ENCODE results near the gene CDC16. TPM values are rescaled to one million over a fixed set of nuclear protein-coding genes. Genes with fewer than 3 reads are reported as not detected.

Gene CDC16
- total and polyA plus RNA-seq, 2 of the 13 experiments (the other 11 are each of a cell fraction or from before 2014, with no cell fraction given), result 24.2 to 60.9 TPM

DNA sequence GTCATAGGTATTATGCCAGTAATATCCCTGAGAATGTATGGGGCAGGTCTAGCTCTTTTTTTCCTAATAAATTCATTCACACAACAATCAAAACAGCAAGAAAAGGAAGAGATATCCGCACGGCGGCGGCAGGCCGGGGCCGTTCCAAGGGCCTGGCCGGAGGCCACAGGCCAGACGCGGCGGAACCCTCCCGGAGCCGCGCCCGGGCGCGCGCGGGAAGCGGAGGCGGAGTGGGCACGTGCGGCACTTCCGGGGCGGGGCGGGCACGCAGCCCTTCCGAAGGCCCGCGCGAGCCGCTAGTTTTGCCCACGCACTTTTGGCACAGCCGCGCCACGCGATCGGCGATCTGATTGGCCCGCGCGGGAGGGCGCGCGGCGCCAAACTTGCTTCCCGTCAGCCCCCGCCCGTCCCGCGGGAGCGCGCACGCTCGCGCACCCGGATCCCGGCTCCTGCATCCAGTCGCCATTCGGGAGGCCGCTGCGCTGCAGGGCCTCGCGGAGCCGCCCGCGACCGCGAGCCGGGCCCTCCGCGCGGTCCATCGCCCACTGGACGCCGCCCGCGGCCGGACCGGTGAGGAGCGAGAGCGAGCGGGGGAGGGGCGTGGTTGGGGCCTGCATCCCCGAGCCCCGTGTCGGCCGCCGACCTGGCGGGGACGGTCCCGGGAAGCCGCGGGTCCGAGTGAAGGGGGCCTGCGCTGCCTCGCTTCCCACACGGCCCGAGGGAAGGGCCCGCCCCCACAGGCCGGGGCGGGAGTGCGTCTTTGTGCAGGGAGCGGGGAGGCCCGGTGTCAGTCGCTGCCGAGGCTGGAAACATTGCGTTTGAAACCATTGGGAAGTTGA lies 79.6 kb downstream of the CDC16 start, which contains the start of gene CHAMP1 (continued):
- TF ChIP-seq ZNF83 (CRISPR knock-in tag; IDR thresholded peaks at IDR 0.05; ENCODE audit: borderline replicate concordance), result no peak
- peak; percentile 86 for TF ChIP-seq SP5 (CRISPR knock-in tag; IDR thresholded peaks at IDR 0.05; ENCODE audit: borderline replicate concordance, low read depth)
- peak; percentile 59; the same call in 1 of the 2 replicates for TF ChIP-seq ISL2 (CRISPR knock-in tag; IDR thresholded peaks at IDR 0.05)
- TF ChIP-seq ZNF496 (CRISPR knock-in tag; IDR thresholded peaks at IDR 0.05; ENCODE audit: insufficient replicate concordance), result no peak
- TF ChIP-seq GATAD1 (CRISPR knock-in tag; IDR thresholded peaks at IDR 0.05), result peak; percentile 49; the same call in 1 of the 2 replicates
- TF ChIP-seq ISX (CRISPR knock-in tag; conservative IDR thresholded peaks at IDR 0.05), result 0 out of 2 replicates have a peak, but pooled peaks have one; percentile 87
- no peak for TF ChIP-seq HNF4G (IDR thresholded peaks at IDR 0.05; ENCODE audit: borderline replicate concordance, low read depth, low read length)
- TF ChIP-seq HNF4G (CRISPR knock-in tag; IDR thresholded peaks at IDR 0.05; ENCODE audit: borderline replicate concordance, low read depth), result no peak; the same call in 1 of the 2 replicates
- TF ChIP-seq ZNF724P (CRISPR knock-in tag; IDR thresholded peaks at IDR 0.05; ENCODE audit: borderline replicate concordance), result peak; percentile 96
- TF ChIP-seq, protein P1, sequence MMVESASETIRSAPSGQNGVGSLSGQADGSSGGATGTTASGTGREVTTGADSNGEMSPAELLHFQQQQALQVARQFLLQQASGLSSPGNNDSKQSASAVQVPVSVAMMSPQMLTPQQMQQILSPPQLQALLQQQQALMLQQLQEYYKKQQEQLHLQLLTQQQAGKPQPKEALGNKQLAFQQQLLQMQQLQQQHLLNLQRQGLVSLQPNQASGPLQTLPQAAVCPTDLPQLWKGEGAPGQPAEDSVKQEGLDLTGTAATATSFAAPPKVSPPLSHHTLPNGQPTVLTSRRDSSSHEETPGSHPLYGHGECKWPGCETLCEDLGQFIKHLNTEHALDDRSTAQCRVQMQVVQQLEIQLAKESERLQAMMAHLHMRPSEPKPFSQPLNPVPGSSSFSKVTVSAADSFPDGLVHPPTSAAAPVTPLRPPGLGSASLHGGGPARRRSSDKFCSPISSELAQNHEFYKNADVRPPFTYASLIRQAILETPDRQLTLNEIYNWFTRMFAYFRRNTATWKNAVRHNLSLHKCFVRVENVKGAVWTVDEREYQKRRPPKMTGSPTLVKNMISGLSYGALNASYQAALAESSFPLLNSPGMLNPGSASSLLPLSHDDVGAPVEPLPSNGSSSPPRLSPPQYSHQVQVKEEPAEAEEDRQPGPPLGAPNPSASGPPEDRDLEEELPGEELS (CRISPR knock-in tag; IDR thresholded peaks at IDR 0.05), result peak; percentile 37; the same call in 1 of the 2 replicates
- TF ChIP-seq, protein P2, sequence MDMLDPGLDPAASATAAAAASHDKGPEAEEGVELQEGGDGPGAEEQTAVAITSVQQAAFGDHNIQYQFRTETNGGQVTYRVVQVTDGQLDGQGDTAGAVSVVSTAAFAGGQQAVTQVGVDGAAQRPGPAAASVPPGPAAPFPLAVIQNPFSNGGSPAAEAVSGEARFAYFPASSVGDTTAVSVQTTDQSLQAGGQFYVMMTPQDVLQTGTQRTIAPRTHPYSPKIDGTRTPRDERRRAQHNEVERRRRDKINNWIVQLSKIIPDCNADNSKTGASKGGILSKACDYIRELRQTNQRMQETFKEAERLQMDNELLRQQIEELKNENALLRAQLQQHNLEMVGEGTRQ (IDR thresholded peaks at IDR 0.05; ENCODE audit: low read depth, low read length), result peak; percentile 58
- TF ChIP-seq, protein P2 (CRISPR knock-in tag; IDR thresholded peaks at IDR 0.05; ENCODE audit: borderline replicate concordance), result no peak; the same call in 1 of the 2 replicates
- TF ChIP-seq NR2F2 (IDR thresholded peaks at IDR 0.05; ENCODE audit: borderline replicate concordance, low read depth), result no peak
- TF ChIP-seq RELA (CRISPR knock-in tag; IDR thresholded peaks at IDR 0.05), result no peak
- peak; percentile 17; the same call in 1 of the 2 replicates for TF ChIP-seq MTA1 (CRISPR knock-in tag; IDR thresholded peaks at IDR 0.05; ENCODE audit: borderline replicate concordance)
- TF ChIP-seq, protein P3, sequence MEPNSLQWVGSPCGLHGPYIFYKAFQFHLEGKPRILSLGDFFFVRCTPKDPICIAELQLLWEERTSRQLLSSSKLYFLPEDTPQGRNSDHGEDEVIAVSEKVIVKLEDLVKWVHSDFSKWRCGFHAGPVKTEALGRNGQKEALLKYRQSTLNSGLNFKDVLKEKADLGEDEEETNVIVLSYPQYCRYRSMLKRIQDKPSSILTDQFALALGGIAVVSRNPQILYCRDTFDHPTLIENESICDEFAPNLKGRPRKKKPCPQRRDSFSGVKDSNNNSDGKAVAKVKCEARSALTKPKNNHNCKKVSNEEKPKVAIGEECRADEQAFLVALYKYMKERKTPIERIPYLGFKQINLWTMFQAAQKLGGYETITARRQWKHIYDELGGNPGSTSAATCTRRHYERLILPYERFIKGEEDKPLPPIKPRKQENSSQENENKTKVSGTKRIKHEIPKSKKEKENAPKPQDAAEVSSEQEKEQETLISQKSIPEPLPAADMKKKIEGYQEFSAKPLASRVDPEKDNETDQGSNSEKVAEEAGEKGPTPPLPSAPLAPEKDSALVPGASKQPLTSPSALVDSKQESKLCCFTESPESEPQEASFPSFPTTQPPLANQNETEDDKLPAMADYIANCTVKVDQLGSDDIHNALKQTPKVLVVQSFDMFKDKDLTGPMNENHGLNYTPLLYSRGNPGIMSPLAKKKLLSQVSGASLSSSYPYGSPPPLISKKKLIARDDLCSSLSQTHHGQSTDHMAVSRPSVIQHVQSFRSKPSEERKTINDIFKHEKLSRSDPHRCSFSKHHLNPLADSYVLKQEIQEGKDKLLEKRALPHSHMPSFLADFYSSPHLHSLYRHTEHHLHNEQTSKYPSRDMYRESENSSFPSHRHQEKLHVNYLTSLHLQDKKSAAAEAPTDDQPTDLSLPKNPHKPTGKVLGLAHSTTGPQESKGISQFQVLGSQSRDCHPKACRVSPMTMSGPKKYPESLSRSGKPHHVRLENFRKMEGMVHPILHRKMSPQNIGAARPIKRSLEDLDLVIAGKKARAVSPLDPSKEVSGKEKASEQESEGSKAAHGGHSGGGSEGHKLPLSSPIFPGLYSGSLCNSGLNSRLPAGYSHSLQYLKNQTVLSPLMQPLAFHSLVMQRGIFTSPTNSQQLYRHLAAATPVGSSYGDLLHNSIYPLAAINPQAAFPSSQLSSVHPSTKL (CRISPR knock-in tag; IDR thresholded peaks at IDR 0.05), result peak; percentile 47; the same call in 1 of the 2 replicates
- TF ChIP-seq TGIF2 (CRISPR knock-in tag; IDR thresholded peaks at IDR 0.05), result no peak
- TF ChIP-seq ZNF607 (CRISPR knock-in tag; IDR thresholded peaks at IDR 0.05; ENCODE audit: borderline replicate concordance), result 0 out of 2 replicates have a peak, but pooled peaks have one; percentile 80
- no peak for TF ChIP-seq TBX3 (IDR thresholded peaks at IDR 0.05; ENCODE audit: borderline replicate concordance)
- no peak for TF ChIP-seq RCOR2 (CRISPR knock-in tag; IDR thresholded peaks at IDR 0.05)
- no peak for TF ChIP-seq AHR (CRISPR knock-in tag; IDR thresholded peaks at IDR 0.05)
- peak; percentile 67; the same call in 1 of the 2 replicates for TF ChIP-seq ZNF598 (CRISPR knock-in tag; IDR thresholded peaks at IDR 0.05; ENCODE audit: borderline replicate concordance)
